IMR-90 (cell line): Measurements from ENCODE around the gene TTBK2. TPM values are rescaled to one million over a fixed set of nuclear protein-coding genes. Genes with fewer than 3 reads are reported as not detected.

Experiments
- ATAC-seq: fragments of 200-7000 bp; cut with Tn5 transposase; 2 replicates; pipeline ENCODE4 v1.9.1; 2020; ENCODE audit warnings: low read depth, mild to moderate bottlenecking, moderate library complexity
- BruUV-seq: library from RNA; stranded (reverse); fragments of 400-500 nt; replicated peaks from 2 replicates; lab custom pipeline; 2021; lab: Mats Ljungman, UMichigan
- CTCF ChIA-PET: fragments of 300-600 bp; formaldehyde crosslinking; extraction: SDS; loops from one replicate; lab custom pipeline; 2021; ENCODE audit warnings: antibody characterized with exemption; lab: Yijun Ruan, JAX
- POLR2A ChIA-PET: fragments of 300-600 bp; sonication (Branson Sonifier 250); formaldehyde crosslinking; loops from one replicate; lab custom pipeline; 2022; ENCODE audit warnings: antibody characterized with exemption; ENCODE audit not compliant: unreplicated experiment; lab: Charles Lee
- DNase-seq: peaks from one replicate; pipeline ENCODE4 v3.0.0; 2013
- H2AFZ ChIP-seq: replicated peaks from 2 replicates; pipeline ENCODE3; 2013; ENCODE audit warnings: low read length, mild to moderate bottlenecking; ENCODE audit not compliant: poor library complexity
- H2AK5ac ChIP-seq: 2 replicates; pipeline ENCODE4 v1.6.1; 2013; ENCODE audit warnings: low read depth, low read length, inconsistent platforms
- H2AK9ac ChIP-seq: replicated peaks from 2 replicates; pipeline ENCODE3; 2013; ENCODE audit warnings: mild to moderate bottlenecking, low read depth, low read length, moderate library complexity; ENCODE audit not compliant: poor library complexity
- H2BK120ac ChIP-seq: 2 replicates; pipeline ENCODE4 v1.6.1; 2013; ENCODE audit warnings: low read depth, low read length, inconsistent platforms
- H2BK15ac ChIP-seq: 3 replicates; pipeline ENCODE4 v1.6.1; 2013; ENCODE audit warnings: low read depth, low read length, inconsistent platforms
- H2BK20ac ChIP-seq: 2 replicates; pipeline ENCODE4 v1.6.1; 2013; ENCODE audit warnings: low read depth, mild to moderate bottlenecking, inconsistent platforms, low read length, moderate library complexity
- H2BK5ac ChIP-seq: 2 replicates; pipeline ENCODE4 v1.6.1; 2013; ENCODE audit warnings: mild to moderate bottlenecking, low read depth, low read length, inconsistent platforms; ENCODE audit not compliant: poor library complexity, severe bottlenecking
- H3K14ac ChIP-seq: replicated peaks from 2 replicates; pipeline ENCODE4 v1.6.1; 2013; ENCODE audit warnings: low read depth, low read length, inconsistent platforms
- H3K18ac ChIP-seq: 2 replicates; pipeline ENCODE4 v1.6.1; 2013; ENCODE audit warnings: low read depth, low read length, control low read depth
- H3K23ac ChIP-seq: 2 replicates; pipeline ENCODE4 v1.6.1; 2013; ENCODE audit warnings: low read depth, low read length, inconsistent platforms
- H3K27ac ChIP-seq: 2 replicates; pipeline ENCODE4 v1.5.1; 2013; ENCODE audit warnings: mild to moderate bottlenecking, control low read depth, low read length; ENCODE audit not compliant: insufficient read depth
- H3K27me3 ChIP-seq: 2 replicates; pipeline ENCODE4 v1.6.1; 2013; ENCODE audit warnings: low read length; ENCODE audit not compliant: control insufficient read depth, insufficient read depth
- H3K36me3 ChIP-seq: 2 replicates; pipeline ENCODE4 v1.6.1; 2013; ENCODE audit warnings: low read length, mixed read lengths; ENCODE audit not compliant: control insufficient read depth, insufficient read depth
- H3K4ac ChIP-seq: 2 replicates; pipeline ENCODE4 v1.6.1; 2013; ENCODE audit warnings: low read depth, low read length, inconsistent platforms
- H3K4me1 ChIP-seq: 2 replicates; pipeline ENCODE4 v1.6.1; 2013; ENCODE audit warnings: low read length, mixed read lengths; ENCODE audit not compliant: control insufficient read depth, insufficient read depth
- H3K4me2 ChIP-seq: 2 replicates; pipeline ENCODE4 v1.6.1; 2013; ENCODE audit warnings: low read depth, mild to moderate bottlenecking, control low read depth, low read length, moderate library complexity
- H3K4me3 ChIP-seq: 2 replicates; pipeline ENCODE4 v1.5.1; 2013; ENCODE audit warnings: low read depth, mild to moderate bottlenecking, control low read depth, low read length, moderate library complexity; ENCODE audit not compliant: insufficient read depth
- H3K56ac ChIP-seq: 2 replicates; pipeline ENCODE4 v1.6.1; 2013; ENCODE audit warnings: low read length, inconsistent platforms; ENCODE audit not compliant: insufficient read depth; ENCODE audit errors: extremely low read depth
- H3K79me1 ChIP-seq, 2 experiments: 2 replicates each; pipeline ENCODE4 v1.6.1; 2013; ENCODE audit warnings: low read length in 2 of 2, inconsistent platforms in 1 of 2, low read depth in 1 of 2
- H3K9ac ChIP-seq: 2 replicates; pipeline ENCODE4 v1.6.1; 2013; ENCODE audit warnings: low read depth, low read length, control low read depth
- H3K9me1 ChIP-seq: 2 replicates; pipeline ENCODE4 v1.6.1; 2013; ENCODE audit warnings: low read length, inconsistent platforms; ENCODE audit not compliant: insufficient read depth
- H3K9me3 ChIP-seq: 2 replicates; pipeline ENCODE4 v1.6.1; 2013; ENCODE audit warnings: low read length; ENCODE audit not compliant: control insufficient read depth, insufficient read depth
- H4K20me1 ChIP-seq: 2 replicates; pipeline ENCODE4 v1.6.1; 2013; ENCODE audit warnings: low read length, inconsistent platforms; ENCODE audit not compliant: insufficient read depth
- H4K5ac ChIP-seq: 2 replicates; pipeline ENCODE4 v1.6.1; 2013; ENCODE audit warnings: mild to moderate bottlenecking, low read depth, low read length, control low read depth
- H4K8ac ChIP-seq, 2 experiments: 2 replicates each; pipeline ENCODE4 v1.6.1; 2013; ENCODE audit warnings: low read depth in 2 of 2, low read length in 2 of 2, control low read depth in 1 of 2, inconsistent platforms in 1 of 2
- H4K91ac ChIP-seq: 2 replicates; pipeline ENCODE4 v1.6.1; 2013; ENCODE audit warnings: low read depth, low read length, inconsistent platforms; ENCODE audit not compliant: insufficient read depth
- CTCF ChIP-seq: conservative IDR thresholded peaks from 2 replicates; pipeline ENCODE4 v1.5.1; 2012; ENCODE audit warnings: mild to moderate bottlenecking, low read depth, low read length, improper control_type of control experiment
- MXI1 ChIP-seq: IDR thresholded peaks from 2 replicates; pipeline ENCODE4 v1.6.1; 2012; ENCODE audit warnings: low read depth, mild to moderate bottlenecking, low read length, moderate library complexity, borderline replicate concordance
- WGBS, 2 experiments: methylation state at CpG; one replicate each; pipeline versions ENCODE4 v1.1.5 to v1.1.7; 2013; ENCODE audit warnings: missing lambda C conversion rate in 2 of 2; ENCODE audit not compliant: insufficient read length in 1 of 2; ENCODE audit errors: extremely low coverage in 2 of 2; 5-methylcytosine and 5-hydroxymethylcytosine counted together
- dilution Hi-C: fragments of 300-500 bp; cut with HindIII; formaldehyde crosslinking; loops from one replicate; pipeline ENCODE4 v1.14.3; 2018; ENCODE audit warnings: low sequenced_read_pairs; ENCODE audit not compliant: unreplicated experiment
- in situ Hi-C: fragments of 300-500 bp; cut with MboI; formaldehyde crosslinking; loops from 3 replicates; pipeline ENCODE4 v1.14.3; 2019; ENCODE audit warnings: low sequenced_read_pairs, inconsistent platforms, mixed read lengths
- intact Hi-C: fragments of 100-400 bp; cut with micrococcal nuclease; formaldehyde crosslinking; loops from 2 replicates; pipeline ENCODE4 v1.10.0; 2022
- polyA plus RNA-seq, 3 experiments: library from polyadenylated mRNA; depleted of rRNA; stranded (reverse); fragments of >200 nt; gene quantifications; 2 replicates each; pipeline ENCODE4 v1.2.3, GENCODE V29; 2012; ENCODE audit warnings: low replicate concordance in 1 of 3
- total RNA-seq: library from RNA; depleted of rRNA; stranded (reverse); fragments of >200 nt; gene quantifications from 2 replicates; pipeline ENCODE4 v1.2.3, GENCODE V29; 2012
- TF ChIP-seq, protein P1 (sequence below): fragments of 150-350 bp; IDR thresholded peaks from 2 replicates; pipeline ENCODE4 v1.6.1; 2016; ENCODE audit warnings: low read depth, mild to moderate bottlenecking, low read length, moderate library complexity, borderline replicate concordance

The TTBK2 gene
- total and polyA plus RNA-seq, 2 of the 4 experiments (the other 2 are of a cell fraction), result 2.4 to 3.2 TPM

DNA sequence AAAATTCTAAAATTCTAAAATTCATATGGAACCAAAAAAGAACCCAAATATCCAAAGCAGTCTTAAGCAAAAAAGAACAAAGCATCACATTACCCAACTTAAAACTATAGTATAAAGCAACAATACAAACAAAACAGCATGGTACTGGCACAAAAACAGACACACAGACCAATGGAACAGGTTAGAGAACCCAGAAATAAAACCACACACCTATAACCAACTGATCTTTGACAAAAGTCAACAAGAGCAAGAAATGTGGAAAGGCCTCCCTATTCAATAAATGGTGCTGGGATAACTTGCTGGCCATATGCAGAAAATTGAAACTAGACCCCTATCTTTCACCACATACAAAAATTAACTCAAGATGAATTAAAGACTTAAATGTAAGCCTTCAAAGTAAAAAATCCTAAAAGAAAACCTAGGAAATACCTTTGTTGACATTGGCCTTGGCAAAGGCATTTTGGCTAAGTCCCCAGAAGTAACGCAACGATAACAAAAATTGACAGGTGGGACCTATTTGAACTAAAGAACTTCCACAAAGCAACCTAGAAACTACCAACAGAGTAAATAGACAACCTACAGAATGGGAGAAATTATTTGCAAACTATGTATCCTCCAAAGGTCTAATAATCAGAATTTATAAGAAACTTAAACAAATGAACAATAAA is 56.9 kb downstream of the TTBK2 start:
- H3K9me3 ChIP-seq, result no peaks in the 10 kb centered on the region
- no peaks in the 10 kb centered on the region for H3K27me3 ChIP-seq
- H4K5ac ChIP-seq, result no peak overlapping the region
- no peak overlapping the region for H3K9ac ChIP-seq
- no peaks in the 10 kb centered on the region for H4K20me1 ChIP-seq
- no peak overlapping the region for H3K4me2 ChIP-seq
- no peaks in the 10 kb centered on the region for H3K4me1 ChIP-seq
- peaks cover 4 to 8% of the 10 kb centered on the region in 2 experiments; a peak in 2 of 4 replicates for H3K79me1 ChIP-seq
- in situ Hi-C loops (no loop called here), dilution Hi-C loops (no loop called here), intact Hi-C loops (no loop called here)
- ATAC-seq, result no peak
- H3K27ac ChIP-seq, result no peak overlapping the region
- H3K18ac ChIP-seq, result no peak overlapping the region
- H2BK5ac ChIP-seq, result no peak overlapping the region
- DNase-seq, result no peak
- ChIA-PET POLR2A (no interaction called here), CTCF (no interaction called here)
- no peak overlapping the region for H4K8ac ChIP-seq
- no peak overlapping the region for H2AK9ac ChIP-seq
- H2BK20ac ChIP-seq, result no peak overlapping the region
- BruUV-seq, result no TSS peak
- H3K56ac ChIP-seq, result no peak overlapping the region
- H3K14ac ChIP-seq, result no peak overlapping the region
- H2AK5ac ChIP-seq, result no peak overlapping the region
- TF ChIP-seq, protein P1, sequence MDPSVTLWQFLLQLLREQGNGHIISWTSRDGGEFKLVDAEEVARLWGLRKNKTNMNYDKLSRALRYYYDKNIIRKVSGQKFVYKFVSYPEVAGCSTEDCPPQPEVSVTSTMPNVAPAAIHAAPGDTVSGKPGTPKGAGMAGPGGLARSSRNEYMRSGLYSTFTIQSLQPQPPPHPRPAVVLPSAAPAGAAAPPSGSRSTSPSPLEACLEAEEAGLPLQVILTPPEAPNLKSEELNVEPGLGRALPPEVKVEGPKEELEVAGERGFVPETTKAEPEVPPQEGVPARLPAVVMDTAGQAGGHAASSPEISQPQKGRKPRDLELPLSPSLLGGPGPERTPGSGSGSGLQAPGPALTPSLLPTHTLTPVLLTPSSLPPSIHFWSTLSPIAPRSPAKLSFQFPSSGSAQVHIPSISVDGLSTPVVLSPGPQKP, result no peak
- TF ChIP-seq MXI1 (no peak), CTCF (no peak)
- no peak overlapping the region for H3K4me3 ChIP-seq
- H2BK120ac ChIP-seq, result no peak overlapping the region
- no peak overlapping the region for H2BK15ac ChIP-seq
- H3K36me3 ChIP-seq, result peaks cover 1% of the 10 kb centered on the region; the same call in 1 of the 2 replicates
- no peak overlapping the region for H3K23ac ChIP-seq
- no peak overlapping the region for H3K4ac ChIP-seq
- WGBS, 2 experiments, result no CpG with 5 or more reads among the region's 2 CpGs
- H3K9me1 ChIP-seq, result no peaks in the 10 kb centered on the region
- H2AFZ ChIP-seq, result no peak overlapping the region
- no peak overlapping the region for H4K91ac ChIP-seq
